ENCODE data around the gene IGHMBP2.

The IGHMBP2 gene

GRCh38 chr11:68939583-68940555 lies 36.2 kb downstream of the IGHMBP2 start:
- no peak for DNase-seq (ENCODE audit: low read depth in 3 of 3)

GRCh38 chr11:68940651-68941323 lies 37.1 kb downstream of the IGHMBP2 start:
- DNase-seq (ENCODE audit: low read depth in 3 of 3): no peak

DNA sequence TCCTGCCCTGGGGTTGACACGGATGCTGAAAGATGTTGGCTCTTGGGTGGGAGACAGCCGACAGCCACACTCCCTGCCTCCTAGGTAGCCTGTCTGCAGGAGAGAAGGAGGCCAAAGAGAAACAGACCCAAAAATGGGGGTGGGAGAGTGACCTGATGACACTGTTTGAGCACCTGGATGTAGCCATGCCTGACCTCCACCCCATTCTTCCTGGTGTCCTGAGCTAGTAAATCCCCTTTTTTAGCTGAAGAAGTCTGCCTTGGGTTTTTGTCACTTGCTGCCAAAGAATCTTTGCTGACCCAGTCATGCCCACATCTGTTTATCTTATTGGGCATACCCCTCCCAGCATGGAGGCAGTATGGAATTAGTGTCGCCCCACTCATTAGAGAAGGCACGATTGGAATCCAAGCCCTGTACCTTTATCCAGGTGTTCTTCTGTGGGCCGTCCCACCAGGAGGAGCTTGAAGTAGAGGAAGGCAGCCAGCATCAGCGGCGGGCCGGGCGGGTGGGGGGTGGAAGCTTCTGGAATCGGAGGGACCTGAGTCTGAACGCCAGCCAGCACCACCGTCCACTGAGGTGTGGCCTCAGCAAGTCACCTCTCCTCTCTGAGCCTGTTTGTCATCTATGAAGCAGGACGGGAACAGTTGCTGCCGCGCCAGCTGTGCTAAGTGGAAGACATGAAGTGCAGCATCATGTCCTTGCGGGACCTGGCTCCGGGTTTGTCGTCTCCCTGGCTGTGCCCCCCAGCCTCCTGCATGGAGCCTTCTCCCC lies 37.8 kb downstream of the IGHMBP2 start:
- DNase-seq (ENCODE audit: low read depth in 3 of 3): no peak

GRCh38 chr11:68942095-68942620 lies 38.5 kb downstream of the IGHMBP2 start:
- no peak for DNase-seq (ENCODE audit: low read depth in 3 of 3)

GRCh38 chr11:68942751-68943271 lies 39.1 kb downstream of the IGHMBP2 start:
- no peak for DNase-seq (ENCODE audit: low read depth in 3 of 3)

- no peak for DNase-seq (ENCODE audit: low read depth in 3 of 3)
Observed at GRCh38 chr11:68946416-68947090, 42.9 kb downstream of the IGHMBP2 start.

GRCh38 chr11:68947151-68947550 lies 43.5 kb downstream of the IGHMBP2 start:
- DNase-seq (ENCODE audit: low read depth in 3 of 3): no peak

- DNase-seq (ENCODE audit: low read depth in 3 of 3): no peak
Observed at GRCh38 chr11:68948496-68948895, 44.8 kb downstream of the IGHMBP2 start.

- DNase-seq (ENCODE audit: low read depth in 3 of 3): no peak
Observed at GRCh38 chr11:68948935-68949334, 45.2 kb downstream of the IGHMBP2 start.

GRCh38 chr11:68950270-68950669 lies 46.6 kb downstream of the IGHMBP2 start:
- DNase-seq (ENCODE audit: low read depth in 3 of 3): no peak

DNA sequence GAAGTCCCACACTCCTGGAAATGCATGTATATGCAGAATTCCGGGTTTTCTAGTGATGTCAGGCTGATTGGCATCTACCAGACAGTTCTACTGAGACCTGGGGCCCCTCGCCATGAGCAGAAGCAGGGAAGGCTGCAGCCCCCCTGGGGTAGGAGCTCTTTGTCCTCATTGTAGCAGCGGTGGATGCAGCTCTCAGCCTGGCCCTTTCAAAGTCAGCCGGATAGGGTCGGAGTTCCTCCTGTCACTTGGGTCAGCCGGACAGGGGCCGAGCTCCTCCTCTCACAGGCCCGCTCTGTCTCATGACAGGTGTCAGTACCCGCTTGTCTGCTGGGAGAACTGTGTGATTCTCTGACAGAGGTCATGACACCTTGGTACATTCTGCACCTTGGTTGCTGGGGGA lies 47.1 kb downstream of the IGHMBP2 start:
- DNase-seq (ENCODE audit: low read depth in 3 of 3): no peak

DNA sequence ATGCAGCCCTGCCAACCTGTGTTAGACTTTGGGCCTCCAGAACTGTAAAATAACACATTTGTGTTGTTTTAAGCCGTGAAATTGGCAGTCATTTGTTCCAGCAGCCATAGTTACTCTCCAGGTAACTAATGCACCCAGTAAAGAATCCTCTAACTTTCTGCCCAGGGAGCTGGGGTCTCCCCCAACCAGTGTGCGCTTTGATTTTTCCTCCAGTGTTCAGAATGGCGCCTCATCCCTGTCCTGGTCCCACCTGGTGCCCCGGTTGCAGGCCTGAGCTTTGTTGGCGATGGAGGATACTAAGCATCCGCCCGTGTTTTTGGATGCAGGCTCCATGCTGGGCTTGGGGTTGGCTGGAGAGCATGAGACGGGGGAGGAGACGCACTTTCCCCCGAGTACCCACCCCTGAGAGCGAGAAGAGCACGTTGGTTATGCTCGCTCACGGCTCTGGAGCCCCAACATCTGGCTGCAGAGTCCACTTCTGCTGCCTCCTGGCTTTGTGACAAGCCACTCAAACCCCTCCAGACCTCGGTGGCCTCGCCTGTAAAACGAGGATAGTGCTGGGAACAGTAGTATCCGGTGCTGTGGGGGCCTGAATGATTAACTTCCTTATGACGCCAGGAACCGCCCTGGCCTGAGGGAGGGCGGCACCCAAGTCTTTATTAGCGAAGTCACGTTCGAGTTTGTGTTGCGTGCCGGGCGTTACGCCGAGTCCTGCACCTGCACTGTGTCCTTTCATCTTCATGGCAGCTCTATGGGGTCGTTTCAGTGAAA lies 51.3 kb downstream of the IGHMBP2 start:
- no peak for DNase-seq (ENCODE audit: low read depth in 3 of 3)

DNA sequence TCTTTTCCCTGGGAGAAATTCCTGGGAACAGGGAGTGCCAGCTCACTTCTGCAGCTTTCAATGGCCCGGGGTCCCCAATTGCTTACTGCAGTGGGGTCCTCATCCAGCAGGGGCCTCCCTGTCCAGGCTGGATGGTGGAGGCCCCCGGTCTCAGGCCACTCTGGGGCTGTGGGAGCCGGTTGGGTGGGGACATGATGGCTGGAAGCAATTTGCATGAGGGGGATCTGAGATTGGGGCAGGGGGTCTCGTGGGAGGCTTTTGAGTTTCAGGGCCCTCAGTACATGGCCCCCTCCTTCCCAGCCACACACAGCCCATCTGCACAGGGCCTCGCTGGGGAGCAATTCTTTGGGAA lies 51.9 kb downstream of the IGHMBP2 start:
- no peak for DNase-seq (ENCODE audit: low read depth in 3 of 3)

GRCh38 chr11:68956142-68956541 lies 52.5 kb downstream of the IGHMBP2 start:
- no peak for DNase-seq (ENCODE audit: low read depth in 3 of 3)

GRCh38 chr11:68956547-68957254 lies 53.0 kb downstream of the IGHMBP2 start:
- DNase-seq (ENCODE audit: low read depth in 3 of 3): no peak

DNA sequence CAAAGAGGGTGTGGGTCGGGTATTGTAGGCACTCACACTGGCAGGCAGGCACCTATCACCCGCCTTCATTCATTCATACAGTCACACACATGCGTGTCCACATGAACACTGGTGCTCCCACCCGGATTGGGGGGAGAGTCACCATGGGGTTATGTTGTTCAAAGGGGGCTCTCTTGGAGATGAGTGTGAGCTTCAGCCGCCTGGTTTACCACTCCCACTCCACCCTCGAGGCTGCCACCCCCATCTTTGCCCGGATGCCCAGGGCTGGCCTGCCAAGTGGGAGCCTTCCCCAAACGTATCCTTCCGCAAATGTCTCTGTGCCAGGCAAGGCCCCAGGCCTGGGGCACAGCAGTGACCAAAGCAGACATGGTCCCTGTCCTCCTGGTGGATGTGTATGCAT lies 54.5 kb downstream of the IGHMBP2 start:
- no peak for DNase-seq (ENCODE audit: low read depth in 3 of 3)

GRCh38 chr11:68959465-68960293 lies 56.0 kb downstream of the IGHMBP2 start:
- no peak for DNase-seq (ENCODE audit: low read depth in 3 of 3)

DNA sequence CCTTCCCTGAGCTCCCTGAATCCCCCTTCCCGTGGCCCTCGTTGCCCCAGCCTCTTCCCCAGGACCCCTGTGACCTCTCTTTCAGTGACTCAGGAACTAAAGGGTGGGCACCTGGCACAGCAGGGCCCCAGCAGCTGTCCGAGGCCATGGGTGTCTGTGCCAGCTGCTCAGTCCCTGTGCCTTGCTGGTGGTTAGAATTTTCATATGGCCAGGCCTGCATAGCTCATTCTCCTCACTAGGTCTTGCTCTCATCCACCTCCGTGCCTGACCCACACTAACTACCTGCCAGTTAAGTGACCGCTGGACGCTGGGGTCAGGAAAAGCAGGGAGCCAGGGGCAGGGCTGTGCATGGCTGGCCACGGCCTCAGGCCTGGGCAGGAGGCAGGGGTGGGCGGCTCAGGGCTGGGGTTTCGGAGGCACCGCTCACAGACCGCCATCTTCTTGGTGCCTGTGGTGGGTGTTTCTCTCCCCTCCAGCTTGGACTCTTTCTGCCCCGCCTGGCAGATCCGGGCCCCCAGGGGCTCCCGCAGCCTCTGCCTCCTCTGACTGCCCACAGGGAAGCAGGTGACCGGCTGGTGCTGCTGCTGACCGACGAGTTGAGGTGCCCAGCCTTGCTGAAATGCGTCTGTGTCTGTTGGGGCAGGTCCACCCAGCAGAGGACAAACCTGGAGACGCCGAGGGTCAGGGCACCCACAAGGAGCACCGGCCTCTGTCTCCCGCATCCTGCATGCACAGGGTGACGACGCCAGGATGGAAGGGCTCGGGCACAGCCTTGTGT lies 56.8 kb downstream of the IGHMBP2 start:
- no peak for DNase-seq (ENCODE audit: low read depth in 3 of 3)
